Endothelial cell (in vitro differentiated cells): Measurements from ENCODE around the gene STPG4. TPM values are rescaled to one million over a fixed set of nuclear protein-coding genes. Genes with fewer than 3 reads are reported as not detected.

Source experiments
- DNase-seq: peaks from one replicate; pipeline ENCODE4 v3.0.0; 2021; ENCODE audit warnings: low spot score
- H3K27ac Mint-ChIP-seq: one replicate; pipeline ENCODE4 v1.8.0; 2021; ENCODE audit warnings: mixed read lengths, inconsistent platforms; ENCODE audit not compliant: unreplicated experiment
- H3K27me3 Mint-ChIP-seq: one replicate; pipeline ENCODE4 v1.8.0; 2021; ENCODE audit warnings: mild to moderate bottlenecking, moderate library complexity, mixed read lengths, inconsistent platforms; ENCODE audit not compliant: unreplicated experiment
- H3K36me3 Mint-ChIP-seq: one replicate; pipeline ENCODE4 v1.8.0; 2021; ENCODE audit warnings: mild to moderate bottlenecking, low read depth, mixed read lengths, inconsistent platforms; ENCODE audit not compliant: unreplicated experiment
- H3K4me1 Mint-ChIP-seq: one replicate; pipeline ENCODE4 v1.8.0; 2021; ENCODE audit warnings: mild to moderate bottlenecking, mixed read lengths, inconsistent platforms; ENCODE audit not compliant: unreplicated experiment
- H3K4me3 Mint-ChIP-seq: one replicate; pipeline ENCODE4 v1.8.0; 2021; ENCODE audit warnings: mild to moderate bottlenecking, mixed read lengths, inconsistent platforms; ENCODE audit not compliant: unreplicated experiment
- H3K9me3 Mint-ChIP-seq: one replicate; pipeline ENCODE4 v1.8.0; 2021; ENCODE audit warnings: mixed read lengths, inconsistent platforms; ENCODE audit not compliant: unreplicated experiment
- total RNA-seq: library from RNA; stranded (reverse); fragmentation: NEBNext Ultra II Directional; extraction: Animal tissue kit (Norgen Biotek cat#: 25700); gene quantifications from one replicate; pipeline ENCODE4 v1.2.1, GENCODE V29; 2021; ENCODE audit not compliant: unreplicated experiment
- TF ChIP-seq, protein P1 (sequence below): fragments of 200-600 bp; sonication (generic); IDR thresholded peaks from one replicate; pipeline ENCODE4 v1.5.0; 2021; ENCODE audit warnings: antibody characterized with exemption; ENCODE audit not compliant: unreplicated experiment

The STPG4 gene
- total RNA-seq, 1 donor from 2014 or later = not detected

DNA sequence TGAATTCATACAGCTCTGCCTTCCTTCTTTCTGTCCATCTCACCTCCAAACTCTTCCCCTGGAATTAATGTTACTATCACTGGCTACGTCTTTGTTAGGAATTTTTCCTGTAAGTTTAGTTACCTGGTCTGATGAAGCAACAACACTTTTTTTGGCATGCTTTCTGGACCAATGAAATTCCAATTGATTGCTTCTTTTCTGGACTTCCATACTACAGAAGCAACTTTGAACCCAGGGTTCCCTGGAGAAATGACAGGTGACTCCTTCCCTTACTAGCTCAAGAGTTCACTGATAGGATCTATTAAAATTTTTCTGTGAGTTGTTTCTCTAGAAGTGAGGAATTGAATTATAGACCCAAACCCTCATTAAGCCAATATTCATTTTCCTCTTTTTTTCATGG lies 41.4 kb upstream of the STPG4 start:
- H3K4me3 Mint-ChIP-seq = no peak overlapping the region

DNA sequence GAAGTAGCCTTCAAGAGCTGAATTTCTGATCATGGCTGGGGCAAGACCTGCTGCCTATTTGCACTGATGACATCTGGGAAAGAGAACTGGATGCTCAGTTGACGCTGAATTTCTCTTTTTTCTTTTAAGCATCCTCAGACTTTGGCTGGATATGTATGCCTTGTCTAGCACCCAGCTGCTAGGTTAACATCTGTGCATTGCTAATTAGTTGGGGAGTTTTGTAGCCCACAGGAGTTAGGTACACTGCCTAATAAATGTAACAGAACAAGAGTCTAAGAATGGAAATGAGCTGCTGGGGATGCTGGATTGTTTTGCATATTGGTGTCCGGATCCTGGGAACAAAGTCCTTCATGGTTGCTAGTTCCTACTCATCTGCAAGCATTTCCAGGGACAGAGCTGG lies 40.9 kb upstream of the STPG4 start:
- Mint-ChIP-seq H3K27ac (no peak overlapping the region), H3K4me3 (no peak overlapping the region), H3K4me1 (peaks cover 23% of the 10 kb centered on the region), H3K9me3 (no peaks in the 10 kb centered on the region), H3K36me3 (no peaks in the 10 kb centered on the region), H3K27me3 (no peaks in the 10 kb centered on the region)
- TF ChIP-seq, protein P1, sequence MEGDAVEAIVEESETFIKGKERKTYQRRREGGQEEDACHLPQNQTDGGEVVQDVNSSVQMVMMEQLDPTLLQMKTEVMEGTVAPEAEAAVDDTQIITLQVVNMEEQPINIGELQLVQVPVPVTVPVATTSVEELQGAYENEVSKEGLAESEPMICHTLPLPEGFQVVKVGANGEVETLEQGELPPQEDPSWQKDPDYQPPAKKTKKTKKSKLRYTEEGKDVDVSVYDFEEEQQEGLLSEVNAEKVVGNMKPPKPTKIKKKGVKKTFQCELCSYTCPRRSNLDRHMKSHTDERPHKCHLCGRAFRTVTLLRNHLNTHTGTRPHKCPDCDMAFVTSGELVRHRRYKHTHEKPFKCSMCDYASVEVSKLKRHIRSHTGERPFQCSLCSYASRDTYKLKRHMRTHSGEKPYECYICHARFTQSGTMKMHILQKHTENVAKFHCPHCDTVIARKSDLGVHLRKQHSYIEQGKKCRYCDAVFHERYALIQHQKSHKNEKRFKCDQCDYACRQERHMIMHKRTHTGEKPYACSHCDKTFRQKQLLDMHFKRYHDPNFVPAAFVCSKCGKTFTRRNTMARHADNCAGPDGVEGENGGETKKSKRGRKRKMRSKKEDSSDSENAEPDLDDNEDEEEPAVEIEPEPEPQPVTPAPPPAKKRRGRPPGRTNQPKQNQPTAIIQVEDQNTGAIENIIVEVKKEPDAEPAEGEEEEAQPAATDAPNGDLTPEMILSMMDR = no peak
- no peak for DNase-seq

More for the DNA sequence above, 41.4 kb upstream of the STPG4 start:
- TF ChIP-seq, protein P1 = no peak
- H3K4me1 Mint-ChIP-seq = peaks cover 22% of the 10 kb centered on the region
- H3K36me3 Mint-ChIP-seq = no peaks in the 10 kb centered on the region
- no peaks in the 10 kb centered on the region for H3K27me3 Mint-ChIP-seq
- no peak for DNase-seq
- H3K9me3 Mint-ChIP-seq = no peaks in the 10 kb centered on the region
- no peak overlapping the region for H3K27ac Mint-ChIP-seq

DNA sequence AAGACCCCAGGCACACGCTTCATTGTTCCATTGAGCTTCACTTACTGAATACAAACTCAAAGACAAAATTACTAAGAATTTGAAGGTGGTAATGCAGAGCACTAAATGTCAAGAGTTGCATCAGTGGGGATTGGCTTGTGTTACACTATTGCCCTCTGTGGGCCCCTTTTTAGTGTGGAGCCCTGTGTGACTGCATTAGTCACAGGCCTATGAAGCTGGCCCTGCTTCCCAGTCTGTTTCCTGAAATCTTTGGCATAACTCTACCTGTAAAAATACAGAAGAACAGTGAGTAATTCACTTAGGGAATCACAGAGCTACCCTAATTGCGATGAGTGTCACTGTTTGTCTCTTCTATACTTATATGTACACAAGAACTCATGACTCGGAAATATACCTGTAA lies 40.0 kb upstream of the STPG4 start:
- peaks cover 19% of the 10 kb centered on the region for H3K4me1 Mint-ChIP-seq
- no peak overlapping the region for H3K4me3 Mint-ChIP-seq
- H3K36me3 Mint-ChIP-seq = no peaks in the 10 kb centered on the region
- H3K27ac Mint-ChIP-seq = no peak overlapping the region
- no peaks in the 10 kb centered on the region for H3K27me3 Mint-ChIP-seq
- DNase-seq = no peak
- no peaks in the 10 kb centered on the region for H3K9me3 Mint-ChIP-seq
- TF ChIP-seq, protein P1 = no peak

DNA sequence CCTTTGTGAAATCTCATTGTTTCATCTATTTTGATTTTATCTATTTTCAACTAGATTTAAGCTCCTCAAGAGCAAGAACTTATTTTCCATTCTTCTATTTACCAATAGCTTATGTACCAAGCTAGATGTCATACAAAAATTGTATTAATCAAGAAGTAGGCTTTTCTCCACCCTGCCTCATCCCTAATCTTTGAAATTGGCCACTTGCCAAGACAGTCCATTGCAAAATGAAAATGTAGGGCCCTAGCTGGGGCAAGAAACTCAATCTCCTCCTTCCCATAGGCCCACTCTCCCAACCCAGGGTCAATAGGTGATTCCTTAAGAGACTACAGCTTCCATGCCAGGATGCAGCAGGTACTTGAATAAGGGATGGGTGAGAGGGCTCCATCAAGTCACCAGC lies 39.3 kb upstream of the STPG4 start:
- no peak for DNase-seq
- Mint-ChIP-seq H3K4me1 (peaks cover 19% of the 10 kb centered on the region), H3K4me3 (no peak overlapping the region), H3K27me3 (no peaks in the 10 kb centered on the region), H3K9me3 (no peaks in the 10 kb centered on the region), H3K27ac (no peak overlapping the region), H3K36me3 (no peaks in the 10 kb centered on the region)
- TF ChIP-seq, protein P1 = no peak

DNA sequence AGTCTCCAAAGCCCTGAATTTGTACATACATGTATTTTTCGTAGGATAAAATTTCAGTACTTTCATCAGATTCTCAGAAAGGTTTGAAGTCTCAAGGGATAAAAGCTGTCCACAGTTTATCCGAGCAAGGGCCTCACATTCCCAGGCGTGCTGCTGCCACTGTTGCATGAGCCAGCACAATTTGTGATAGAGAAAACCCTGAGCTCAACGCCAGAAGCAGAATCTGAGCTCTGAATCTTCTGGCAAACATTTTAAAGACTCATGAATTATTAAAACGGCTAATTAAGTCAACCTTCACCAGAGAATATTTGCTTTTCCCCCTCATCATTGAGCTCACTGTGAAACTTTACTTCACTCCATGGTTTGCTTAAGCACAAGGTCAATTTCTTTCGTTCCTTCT lies 38.5 kb upstream of the STPG4 start:
- H3K27ac Mint-ChIP-seq = no peak overlapping the region

More for the DNA sequence above, 38.5 kb upstream of the STPG4 start:
- H3K9me3 Mint-ChIP-seq = no peaks in the 10 kb centered on the region
- H3K27me3 Mint-ChIP-seq = no peaks in the 10 kb centered on the region
- H3K4me1 Mint-ChIP-seq = peaks cover 19% of the 10 kb centered on the region
- H3K36me3 Mint-ChIP-seq = no peaks in the 10 kb centered on the region
- TF ChIP-seq, protein P1 = no peak
- H3K4me3 Mint-ChIP-seq = no peak overlapping the region
- DNase-seq = no peak
